Natural killer cell (primary cell): ENCODE data around the gene IVNS1ABP. TPM values are rescaled to one million over a fixed set of nuclear protein-coding genes. Genes with fewer than 3 reads are reported as not detected.
A peak's percentile ranks its signal among the peaks of the same experiment; 100 is the strongest.

ENCODE experiments used
- ATAC-seq, 3 donors: fragments of 150-1000 bp in 2 of 3; fragments of 200-7000 bp in 1 of 3; cut with Tn5 transposase; 1 replicate in 1 of 3; 2 replicates in 2 of 3; pipeline ENCODE4 v1.10.0; 2021; ENCODE audit warnings: mild to moderate bottlenecking in 2 of 3, moderate library complexity in 2 of 3
- DNase-seq, 2 donors: peaks; one replicate each; pipeline versions ENCODE4 v3.0.0 to v3.0.0-alpha.2; 2013 to 2021; ENCODE audit warnings: mixed read lengths in 1 of 2
- H3K27ac ChIP-seq: one replicate; pipeline ENCODE4 v1.5.1; 2013; ENCODE audit warnings: mild to moderate bottlenecking, low read length
- H3K27me3 ChIP-seq: one replicate; pipeline ENCODE4 v1.6.1; 2013; ENCODE audit warnings: low read length; ENCODE audit not compliant: control insufficient read depth, insufficient read depth
- H3K36me3 ChIP-seq: one replicate; pipeline ENCODE4 v1.6.1; 2013; ENCODE audit warnings: low read length; ENCODE audit not compliant: control insufficient read depth, insufficient read depth
- H3K4me1 ChIP-seq: one replicate; pipeline ENCODE4 v1.6.1; 2013; ENCODE audit warnings: low read length; ENCODE audit not compliant: control insufficient read depth, insufficient read depth
- H3K4me3 ChIP-seq: one replicate; pipeline ENCODE4 v1.5.1; 2013; ENCODE audit warnings: low read length
- H3K9me3 ChIP-seq: one replicate; pipeline ENCODE4 v1.6.1; 2013; ENCODE audit warnings: low read length; ENCODE audit not compliant: control insufficient read depth, insufficient read depth
- H3K27ac Mint-ChIP-seq, 2 donors: one replicate each; pipeline ENCODE4 v1.8.0; 2022; ENCODE audit warnings: mild to moderate bottlenecking in 2 of 2, mixed read lengths in 2 of 2, moderate library complexity in 1 of 2
- H3K27me3 Mint-ChIP-seq, 2 donors: one replicate each; pipeline ENCODE4 v1.8.0; 2022; ENCODE audit warnings: low read depth in 2 of 2, mixed read lengths in 2 of 2
- H3K36me3 Mint-ChIP-seq: one replicate; pipeline ENCODE4 v1.8.0; 2022; ENCODE audit warnings: mixed read lengths
- H3K4me1 Mint-ChIP-seq, 2 donors: one replicate each; pipeline ENCODE4 v1.8.0; 2022; ENCODE audit warnings: mixed read lengths in 2 of 2
- H3K4me3 Mint-ChIP-seq: one replicate; pipeline ENCODE4 v1.8.0; 2022; ENCODE audit warnings: mild to moderate bottlenecking, moderate library complexity, mixed read lengths
- H3K9me3 Mint-ChIP-seq, 2 donors: one replicate each; pipeline ENCODE4 v1.8.0; 2022; ENCODE audit warnings: mixed read lengths in 2 of 2
- WGBS: methylation state at CpG from one replicate; pipeline ENCODE4 v1.1.7; 2013; ENCODE audit warnings: missing lambda C conversion rate; ENCODE audit not compliant: insufficient coverage; 5-methylcytosine and 5-hydroxymethylcytosine counted together
- intact Hi-C: fragments of 100-400 bp; cut with micrococcal nuclease; formaldehyde crosslinking; loops from one replicate; pipeline ENCODE4 v1.14.2; 2022
- total RNA-seq, 4 donors: library from RNA; stranded (reverse); fragments of 120-200 nt in 1 of 4; gene quantifications; one replicate each; pipeline versions ENCODE4 v1.2.3 to v1.2.4, GENCODE V29; 2013 to 2022
- TF ChIP-seq, protein P1 (sequence below): fragments of 200-600 bp; IDR thresholded peaks from one replicate; pipeline ENCODE4 v1.8.0; 2022; ENCODE audit warnings: antibody characterized with exemption

IVNS1ABP gene
- total RNA-seq, 3 donors from 2014 or later (not counting 1 experiment from before 2014, with no cell fraction given): 250 to 394 (median 299) TPM

DNA sequence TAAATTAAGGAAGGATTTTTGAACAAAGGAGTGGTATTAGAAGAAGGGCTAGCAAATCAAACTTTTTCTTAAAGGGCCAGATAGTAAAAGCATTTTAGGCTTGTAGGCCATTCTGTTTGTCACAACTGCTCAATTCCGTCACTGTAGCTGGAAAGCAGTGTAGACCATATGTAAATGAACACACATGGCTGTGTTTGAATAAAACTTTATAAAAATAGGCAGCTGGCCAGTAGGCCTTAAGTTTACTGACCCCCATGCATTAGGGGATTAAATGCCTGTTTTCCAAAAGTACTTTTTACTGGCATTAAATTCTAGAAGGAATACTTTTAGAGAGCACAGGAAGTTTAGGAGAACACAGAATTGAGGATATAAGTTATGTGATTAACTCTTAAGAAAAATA is 8.9 kb downstream of the IVNS1ABP start:
- Mint-ChIP-seq H3K36me3 (peaks cover 50% of the 10 kb centered on the region), H3K27me3 (no peaks in the 10 kb centered on the region), H3K27ac (peak overlapping the region; percentile 60 to 77), H3K9me3 (no peaks in the 10 kb centered on the region), H3K4me1 (peaks cover 35 to 72% of the 10 kb centered on the region in 2 donors), H3K4me3 (peak overlapping the region; percentile 54)
- DNase-seq (no peak), ATAC-seq (no peak)
- intact Hi-C loops: no loop called here
- H3K36me3 ChIP-seq: peaks cover 83% of the 10 kb centered on the region
- no peaks in the 10 kb centered on the region for H3K27me3 ChIP-seq
- 95% methylated on average over 1 of the region's 1 CpG for WGBS
- H3K27ac ChIP-seq: no peak overlapping the region
- H3K4me1 ChIP-seq: peaks cover 12% of the 10 kb centered on the region
- TF ChIP-seq, protein P1, sequence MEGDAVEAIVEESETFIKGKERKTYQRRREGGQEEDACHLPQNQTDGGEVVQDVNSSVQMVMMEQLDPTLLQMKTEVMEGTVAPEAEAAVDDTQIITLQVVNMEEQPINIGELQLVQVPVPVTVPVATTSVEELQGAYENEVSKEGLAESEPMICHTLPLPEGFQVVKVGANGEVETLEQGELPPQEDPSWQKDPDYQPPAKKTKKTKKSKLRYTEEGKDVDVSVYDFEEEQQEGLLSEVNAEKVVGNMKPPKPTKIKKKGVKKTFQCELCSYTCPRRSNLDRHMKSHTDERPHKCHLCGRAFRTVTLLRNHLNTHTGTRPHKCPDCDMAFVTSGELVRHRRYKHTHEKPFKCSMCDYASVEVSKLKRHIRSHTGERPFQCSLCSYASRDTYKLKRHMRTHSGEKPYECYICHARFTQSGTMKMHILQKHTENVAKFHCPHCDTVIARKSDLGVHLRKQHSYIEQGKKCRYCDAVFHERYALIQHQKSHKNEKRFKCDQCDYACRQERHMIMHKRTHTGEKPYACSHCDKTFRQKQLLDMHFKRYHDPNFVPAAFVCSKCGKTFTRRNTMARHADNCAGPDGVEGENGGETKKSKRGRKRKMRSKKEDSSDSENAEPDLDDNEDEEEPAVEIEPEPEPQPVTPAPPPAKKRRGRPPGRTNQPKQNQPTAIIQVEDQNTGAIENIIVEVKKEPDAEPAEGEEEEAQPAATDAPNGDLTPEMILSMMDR: no peak
- H3K9me3 ChIP-seq: no peaks in the 10 kb centered on the region
- no peak overlapping the region for H3K4me3 ChIP-seq

DNA sequence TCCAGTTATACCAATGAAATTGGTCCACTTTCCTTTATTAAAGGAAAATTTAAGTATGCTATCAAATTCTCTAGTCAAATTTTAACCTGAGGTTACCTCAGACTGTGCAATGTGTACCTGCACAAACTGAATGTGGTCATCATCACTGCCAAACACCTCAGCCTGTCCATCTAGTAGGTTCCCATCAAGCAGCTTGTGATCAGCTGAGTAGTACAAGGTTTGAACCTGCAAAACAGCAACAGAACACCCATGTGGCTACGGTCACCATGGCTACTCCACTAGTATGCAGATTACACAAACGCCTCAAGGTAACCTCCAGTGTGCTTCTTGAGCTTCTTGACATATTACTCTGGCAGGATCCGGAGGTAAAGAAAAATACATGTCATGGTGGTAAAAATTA is 11.6 kb downstream of the IVNS1ABP start:
- TF ChIP-seq, protein P1: no peak
- Histone ChIP-seq H3K36me3 (peaks cover 99% of the 10 kb centered on the region), H3K27me3 (no peaks in the 10 kb centered on the region), H3K4me3 (no peak overlapping the region), H3K9me3 (no peaks in the 10 kb centered on the region), H3K4me1 (peaks cover 3% of the 10 kb centered on the region), H3K27ac (no peak overlapping the region)
- Mint-ChIP-seq H3K27me3 (no peaks in the 10 kb centered on the region), H3K4me1 (peaks cover 12 to 47% of the 10 kb centered on the region in 2 donors), H3K9me3 (no peaks in the 10 kb centered on the region), H3K4me3 (peak overlapping the region; percentile 35), H3K36me3 (peaks cover 57% of the 10 kb centered on the region), H3K27ac (peak overlapping the region; percentile 30 to 77)
- DNase-seq (no peak), ATAC-seq (peak in 1 of 3 donors; percentile 21)
- WGBS: 94% methylated on average over 2 of the region's 3 CpGs
- intact Hi-C loops: no loop called here

DNA sequence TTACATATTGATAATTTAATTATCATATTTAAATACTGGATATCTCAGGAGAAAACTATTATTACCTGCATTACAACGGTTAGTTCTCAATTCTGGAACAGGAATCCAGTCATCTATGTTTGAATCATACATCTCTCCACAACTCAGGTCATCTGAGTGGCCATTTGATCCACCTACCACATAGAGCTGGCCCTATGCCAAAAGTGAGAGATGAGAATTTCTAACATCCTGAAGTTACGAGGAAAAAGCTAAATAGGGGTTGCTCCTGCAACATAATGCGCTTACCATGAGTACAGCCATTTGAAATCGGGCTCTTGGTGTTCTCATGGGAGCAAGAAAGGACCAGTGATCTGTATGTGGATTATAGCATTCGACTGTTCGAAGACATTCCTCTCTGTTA is 16.9 kb downstream of the IVNS1ABP start:
- ATAC-seq (no peak), DNase-seq (no peak)
- Histone ChIP-seq H3K4me3 (no peak overlapping the region), H3K27me3 (no peaks in the 10 kb centered on the region), H3K9me3 (no peaks in the 10 kb centered on the region), H3K27ac (no peak overlapping the region), H3K4me1 (no peaks in the 10 kb centered on the region), H3K36me3 (peaks cover 99% of the 10 kb centered on the region)
- intact Hi-C loops: no loop called here
- Mint-ChIP-seq H3K4me1 (peaks cover 10 to 34% of the 10 kb centered on the region in 2 donors), H3K27ac (peak overlapping the region in 1 of 2 donors; percentile 17), H3K9me3 (no peaks in the 10 kb centered on the region), H3K36me3 (peaks cover 57% of the 10 kb centered on the region), H3K27me3 (no peaks in the 10 kb centered on the region), H3K4me3 (no peak overlapping the region)
- 94% methylated on average over 6 of the region's 6 CpGs for WGBS
- TF ChIP-seq, protein P1: no peak

DNA sequence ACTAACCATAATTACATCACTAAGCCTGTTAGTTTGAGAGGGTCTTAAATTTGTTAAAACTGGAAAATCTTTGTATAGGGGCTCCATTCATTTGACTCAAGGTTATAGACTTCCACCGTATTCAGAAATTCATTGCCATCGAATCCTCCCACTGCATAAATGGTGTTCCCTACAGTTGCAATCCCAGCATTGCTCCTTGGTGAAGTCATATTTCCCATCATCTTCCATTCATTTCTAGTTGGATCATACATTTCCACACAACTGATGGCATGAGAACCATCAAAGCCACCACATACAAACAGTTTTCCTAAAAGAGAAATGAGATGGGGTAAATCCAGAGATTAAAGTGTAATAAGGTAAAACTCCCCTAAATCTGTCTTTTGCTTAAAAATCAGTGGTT is 19.1 kb downstream of the IVNS1ABP start:
- no peak overlapping the region for H3K4me3 Mint-ChIP-seq
- H3K9me3 Mint-ChIP-seq: no peaks in the 10 kb centered on the region

More for the DNA sequence above, 19.1 kb downstream of the IVNS1ABP start:
- peaks cover 52% of the 10 kb centered on the region for H3K36me3 Mint-ChIP-seq
- intact Hi-C loops: no loop called here
- DNase-seq (no peak), ATAC-seq (no peak)
- H3K36me3 ChIP-seq: peaks cover 86% of the 10 kb centered on the region
- no peak overlapping the region for H3K4me3 ChIP-seq
- peak overlapping the region; percentile 51 to 83 for H3K27ac Mint-ChIP-seq
- no peaks in the 10 kb centered on the region for H3K27me3 Mint-ChIP-seq
- H3K4me1 ChIP-seq: no peaks in the 10 kb centered on the region
- no peaks in the 10 kb centered on the region for H3K27me3 ChIP-seq
- peaks cover 9 to 27% of the 10 kb centered on the region in 2 donors for H3K4me1 Mint-ChIP-seq
- TF ChIP-seq, protein P1: no peak
- H3K27ac ChIP-seq: no peak overlapping the region
- 92% methylated on average over 2 of the region's 2 CpGs for WGBS
- no peaks in the 10 kb centered on the region for H3K9me3 ChIP-seq
